Gastroesophageal sphincter (tissue), 4 donors: Measurements from ENCODE around the gene SLC35F5. TPM values are rescaled to one million over a fixed set of nuclear protein-coding genes. Genes with fewer than 3 reads are reported as not detected.

ENCODE experiments used
- ATAC-seq: fragments of 150-250 bp; one replicate; pipeline ENCODE4 v1.9.1; 2016; ENCODE audit warnings: mild to moderate bottlenecking, moderate library complexity
- H3K27ac ChIP-seq, 4 donors: fragments of 200-600 bp; sonication (generic) in 3 of 4; 1 replicate in 3 of 4; 2 replicates in 1 of 4; pipeline ENCODE4 v1.5.1; 2016 to 2019
- H3K27me3 ChIP-seq: fragments of 200-600 bp; sonication (generic); one replicate; pipeline ENCODE4 v1.5.1; 2019
- H3K36me3 ChIP-seq, 2 donors: fragments of 200-600 bp; sonication (generic); one replicate each; pipeline ENCODE4 v1.5.1; 2019; ENCODE audit warnings: control low read depth in 1 of 2
- H3K4me1 ChIP-seq, 3 donors: fragments of 200-600 bp; sonication (generic); 1 replicate in 2 of 3; 2 replicates in 1 of 3; pipeline ENCODE4 v1.5.1; 2016 to 2019; ENCODE audit warnings: control low read depth in 2 of 3
- H3K4me3 ChIP-seq, 2 donors: fragments of 200-600 bp; sonication (generic); one replicate each; pipeline ENCODE4 v1.5.1; 2019; ENCODE audit warnings: mild to moderate bottlenecking in 1 of 2, moderate library complexity in 1 of 2
- H3K9me3 ChIP-seq, 3 donors: fragments of 200-600 bp; sonication (generic); one replicate each; pipeline ENCODE4 v1.5.1; 2017 to 2019; ENCODE audit warnings: control low read depth in 2 of 3
- EP300 ChIP-seq: sonication (generic); formaldehyde crosslinking; IDR thresholded peaks from one replicate; pipeline ENCODE4 v1.6.1; 2017; ENCODE audit warnings: antibody characterized with exemption, mild to moderate bottlenecking
- POLR2A ChIP-seq, 2 donors: fragments of 450-650 bp; IDR thresholded peaks; one replicate each; pipeline ENCODE4 v1.6.1; 2017; ENCODE audit warnings: antibody characterized with exemption in 2 of 2, mild to moderate bottlenecking in 2 of 2, moderate library complexity in 1 of 2
- POLR2AphosphoS5 ChIP-seq: sonication (generic); formaldehyde crosslinking; IDR thresholded peaks from one replicate; pipeline ENCODE4 v1.6.1; 2017; ENCODE audit warnings: antibody characterized with exemption
- WGBS, 2 donors: methylation state at CpG; one replicate each; pipeline ENCODE4 v1.1.5; 2018; ENCODE audit warnings: low coverage in 1 of 2; 5-methylcytosine and 5-hydroxymethylcytosine counted together
- total RNA-seq, 4 donors: library from RNA; depleted of rRNA; stranded (reverse); fragments of >200 nt; gene quantifications; one replicate each; pipeline ENCODE4 v1.1.0, GENCODE V29; 2016
- TF ChIP-seq, protein P1 (sequence below), 4 experiments: fragments of 200-600 bp in 2 of 4; fragments of 450-650 bp in 2 of 4; sonication (generic) in 1 of 4; IDR thresholded peaks; one replicate each; pipeline ENCODE4 v1.5.1; 2017 to 2019; ENCODE audit warnings: antibody characterized with exemption in 4 of 4, mild to moderate bottlenecking in 2 of 4, moderate library complexity in 2 of 4

SLC35F5 gene
- total RNA-seq, 4 donors from 2014 or later = 42.5 to 90.3 (median 49.2) TPM

DNA sequence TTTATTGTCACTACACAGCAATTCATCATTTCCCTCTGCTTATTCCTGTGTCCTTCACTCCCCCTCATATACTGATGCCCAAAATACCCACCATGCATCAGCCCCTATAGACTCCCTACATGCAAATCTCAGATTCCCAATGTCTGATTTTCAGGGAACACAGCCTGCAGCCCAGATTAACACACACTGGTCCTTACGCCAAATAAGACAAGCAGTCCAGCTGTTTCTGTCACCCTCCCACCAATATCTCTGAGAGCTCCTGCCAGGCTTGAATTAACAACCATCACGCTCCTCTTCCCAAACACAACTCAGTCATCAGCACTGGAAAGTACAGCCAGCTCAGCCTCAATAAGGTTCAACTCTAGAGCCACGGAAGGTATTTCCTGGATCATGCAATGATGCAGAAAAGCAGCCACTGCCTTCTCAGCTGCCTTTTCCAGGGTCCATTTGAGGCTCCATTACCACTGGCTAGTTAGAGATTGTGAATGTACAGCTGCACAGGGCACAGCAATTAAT is 39.0 kb upstream of the SLC35F5 start:
- Histone ChIP-seq H3K36me3 (no peaks in the 10 kb centered on the region), H3K27me3 (no peaks in the 10 kb centered on the region), H3K9me3 (no peaks in the 10 kb centered on the region), H3K4me3 (no peak overlapping the region), H3K27ac (no peak overlapping the region), H3K4me1 (no peaks in the 10 kb centered on the region)
- WGBS, 2 donors = 50 to 54% methylated on average over 1 to 3 of the region's 3 CpGs
- TF ChIP-seq, protein P1, sequence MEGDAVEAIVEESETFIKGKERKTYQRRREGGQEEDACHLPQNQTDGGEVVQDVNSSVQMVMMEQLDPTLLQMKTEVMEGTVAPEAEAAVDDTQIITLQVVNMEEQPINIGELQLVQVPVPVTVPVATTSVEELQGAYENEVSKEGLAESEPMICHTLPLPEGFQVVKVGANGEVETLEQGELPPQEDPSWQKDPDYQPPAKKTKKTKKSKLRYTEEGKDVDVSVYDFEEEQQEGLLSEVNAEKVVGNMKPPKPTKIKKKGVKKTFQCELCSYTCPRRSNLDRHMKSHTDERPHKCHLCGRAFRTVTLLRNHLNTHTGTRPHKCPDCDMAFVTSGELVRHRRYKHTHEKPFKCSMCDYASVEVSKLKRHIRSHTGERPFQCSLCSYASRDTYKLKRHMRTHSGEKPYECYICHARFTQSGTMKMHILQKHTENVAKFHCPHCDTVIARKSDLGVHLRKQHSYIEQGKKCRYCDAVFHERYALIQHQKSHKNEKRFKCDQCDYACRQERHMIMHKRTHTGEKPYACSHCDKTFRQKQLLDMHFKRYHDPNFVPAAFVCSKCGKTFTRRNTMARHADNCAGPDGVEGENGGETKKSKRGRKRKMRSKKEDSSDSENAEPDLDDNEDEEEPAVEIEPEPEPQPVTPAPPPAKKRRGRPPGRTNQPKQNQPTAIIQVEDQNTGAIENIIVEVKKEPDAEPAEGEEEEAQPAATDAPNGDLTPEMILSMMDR (IDR thresholded peaks at IDR 0.05) = no peak
- TF ChIP-seq POLR2AphosphoS5 (no peak), POLR2A (IDR thresholded peaks at IDR 0.05) (no peak), EP300 (no peak)
- no peak for ATAC-seq

- TF ChIP-seq EP300 = no peak
- TF ChIP-seq POLR2AphosphoS5 = no peak
- no peak for TF ChIP-seq POLR2A (IDR thresholded peaks at IDR 0.05)
- TF ChIP-seq, protein P1 (IDR thresholded peaks at IDR 0.05) = no peak
- 27 to 45% methylated on average over 3 to 5 of the region's 5 CpGs for WGBS, 2 donors
These were observed 35.5 kb upstream of the SLC35F5 start for GRCh38 chr2:113791697-113792590.

DNA sequence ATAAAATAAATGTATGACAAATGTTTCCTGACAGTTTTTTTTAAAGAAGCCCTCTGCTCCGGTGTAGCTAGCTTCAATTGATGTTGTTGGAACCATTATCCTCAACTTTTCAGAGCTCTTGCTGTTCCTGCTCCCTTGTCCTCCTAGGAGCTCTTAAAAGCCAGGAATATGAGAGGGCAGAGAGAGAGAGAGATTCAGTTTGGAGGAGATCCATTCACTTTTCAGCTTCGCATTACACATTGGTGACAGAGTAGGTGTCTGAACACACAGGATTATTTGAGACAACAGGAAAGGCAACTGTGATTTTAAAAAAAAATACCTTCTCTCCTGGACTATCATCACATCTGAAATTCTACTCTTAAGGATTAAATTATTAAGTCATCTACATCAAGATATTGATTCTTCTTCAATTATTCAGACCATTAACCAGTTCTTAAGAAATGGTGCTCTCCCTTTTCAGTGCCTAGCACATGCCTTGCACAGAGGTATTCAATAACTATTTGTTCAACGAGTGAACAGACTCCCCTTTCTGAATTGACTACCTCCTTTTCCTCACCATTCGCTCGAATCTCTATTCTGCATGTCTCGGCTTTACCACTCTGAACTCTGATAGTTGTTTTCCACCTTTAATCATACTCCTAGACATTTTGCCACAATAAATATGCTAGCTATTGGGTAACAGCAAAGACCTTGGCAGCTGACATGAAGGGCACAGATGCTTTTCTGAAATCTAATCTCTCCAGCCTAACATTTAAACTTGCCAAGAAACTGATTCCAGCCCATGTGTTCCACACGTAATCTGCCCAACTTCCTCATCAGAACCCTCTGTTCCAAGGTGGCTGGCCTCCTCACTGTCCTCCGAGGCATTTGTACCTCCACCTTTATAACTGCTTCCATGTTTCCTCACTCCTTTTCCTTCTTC is 28.6 kb upstream of the SLC35F5 start:
- WGBS, 2 donors = 66 to 68% methylated on average over 6 to 8 of the region's 8 CpGs
- H3K27ac ChIP-seq = no peak overlapping the region

More at GRCh38 chr2:113791697-113792590, 35.5 kb upstream of the SLC35F5 start:
- H3K4me1 ChIP-seq = no peaks in the 10 kb centered on the region
- H3K27ac ChIP-seq = no peak overlapping the region
- H3K27me3 ChIP-seq = no peaks in the 10 kb centered on the region
- ATAC-seq = no peak
- H3K4me3 ChIP-seq = no peak overlapping the region
- H3K9me3 ChIP-seq = no peaks in the 10 kb centered on the region
- H3K36me3 ChIP-seq = no peaks in the 10 kb centered on the region

DNA sequence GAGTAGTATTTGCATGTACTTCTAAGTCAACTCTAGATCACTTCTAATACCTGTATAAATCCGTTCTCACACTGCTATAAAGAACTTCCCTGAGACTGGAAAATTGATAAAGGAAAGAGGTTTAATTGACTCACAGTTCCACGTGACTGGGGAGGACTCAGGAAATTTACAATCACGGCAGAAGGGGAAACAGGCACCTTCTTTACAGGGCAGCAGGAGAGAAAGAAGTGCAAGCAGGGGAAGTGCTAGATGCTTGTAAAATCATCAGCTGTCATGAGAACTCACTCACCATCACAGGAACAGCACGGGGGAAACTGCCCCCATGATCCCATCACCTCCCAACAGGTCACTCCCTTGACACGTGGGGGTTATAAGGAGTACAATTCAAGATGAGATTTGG is 24.0 kb upstream of the SLC35F5 start:
- no peak for ATAC-seq
- 43 to 45% methylated on average over 4 to 5 of the region's 5 CpGs for WGBS, 2 donors
- Histone ChIP-seq H3K27me3 (no peaks in the 10 kb centered on the region), H3K27ac (no peak overlapping the region), H3K4me1 (no peaks in the 10 kb centered on the region), H3K4me3 (no peak overlapping the region), H3K36me3 (no peaks in the 10 kb centered on the region), H3K9me3 (no peaks in the 10 kb centered on the region)
- TF ChIP-seq EP300 (no peak), POLR2AphosphoS5 (no peak), POLR2A (IDR thresholded peaks at IDR 0.05) (no peak)
- TF ChIP-seq, protein P1 (IDR thresholded peaks at IDR 0.05) = no peak

More for the DNA sequence above, 28.6 kb upstream of the SLC35F5 start:
- no peaks in the 10 kb centered on the region for H3K27me3 ChIP-seq
- H3K4me1 ChIP-seq = no peaks in the 10 kb centered on the region
- TF ChIP-seq POLR2A (IDR thresholded peaks at IDR 0.05) = no peak
- TF ChIP-seq EP300 = no peak
- TF ChIP-seq POLR2AphosphoS5 = no peak
- TF ChIP-seq, protein P1 (IDR thresholded peaks at IDR 0.05) = no peak
- H3K36me3 ChIP-seq = no peaks in the 10 kb centered on the region
- H3K4me3 ChIP-seq = no peak overlapping the region
- no peaks in the 10 kb centered on the region for H3K9me3 ChIP-seq
- no peak for ATAC-seq
